HG03196 (cell line): ENCODE results near the gene LRP1B.

Experiments used
- ATAC-seq: cut with Tn5 transposase; IDR thresholded peaks from one replicate; pipeline ENCODE4 v1.9.1; 2021; ENCODE audit not compliant: unreplicated experiment

LRP1B gene

DNA sequence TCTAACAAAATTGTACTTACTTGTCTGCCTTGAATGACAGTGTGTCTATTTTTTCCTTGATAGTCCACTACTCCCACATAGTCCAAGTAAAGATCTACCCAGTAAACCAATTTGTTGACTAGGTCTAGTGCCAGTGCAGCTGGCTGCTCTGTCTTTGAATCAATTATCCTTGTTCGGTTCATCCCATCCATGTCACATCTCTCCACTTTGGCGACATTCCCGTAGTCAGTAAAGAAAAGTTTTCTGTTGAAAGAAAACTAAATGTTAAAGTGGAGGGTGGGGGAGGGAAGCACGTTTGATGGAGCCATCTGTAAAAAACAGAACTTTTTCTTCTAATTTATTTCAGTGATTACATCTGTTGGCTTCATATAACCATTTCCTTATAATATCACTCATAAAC is 1068.8 kb downstream of the LRP1B start:
- ATAC-seq, result no peak

DNA sequence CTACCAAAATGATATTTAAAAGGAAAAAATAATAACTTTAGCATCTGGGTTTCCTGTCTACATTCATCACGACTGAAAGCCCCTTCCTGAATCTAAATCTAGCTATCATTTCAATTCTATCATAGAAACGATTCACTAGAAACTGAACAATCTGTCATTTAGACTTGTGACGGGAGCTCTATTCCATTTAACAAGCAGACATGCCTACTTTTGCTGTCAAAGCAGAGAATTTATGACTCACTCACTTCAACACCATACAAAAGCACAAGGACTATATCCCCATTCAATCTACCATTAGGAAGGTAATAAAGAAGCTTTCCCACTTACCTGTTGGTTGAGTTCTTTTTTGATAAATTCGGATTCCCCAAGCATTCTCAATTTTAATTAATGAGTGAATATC is 1072.3 kb downstream of the LRP1B start:
- no peak for ATAC-seq

DNA sequence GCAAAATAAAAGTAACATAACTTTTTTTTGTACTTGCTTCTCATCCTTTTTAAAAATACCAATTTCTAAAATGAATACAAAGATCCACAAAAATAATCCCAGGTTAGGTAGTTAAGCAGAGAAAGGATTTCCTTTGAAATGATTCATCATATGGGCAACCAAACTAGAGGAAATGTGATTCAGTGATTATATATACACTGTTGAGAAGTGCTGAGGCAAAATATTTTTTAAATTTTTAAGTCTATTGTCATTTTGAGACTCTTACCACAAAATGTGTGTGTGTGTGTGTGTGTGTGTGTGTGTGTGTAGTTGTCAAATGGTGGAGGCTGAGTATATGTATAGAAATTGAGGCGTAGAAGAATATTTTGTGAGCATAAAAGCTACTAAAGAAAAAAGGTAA is 1075.3 kb downstream of the LRP1B start:
- ATAC-seq, result no peak

DNA sequence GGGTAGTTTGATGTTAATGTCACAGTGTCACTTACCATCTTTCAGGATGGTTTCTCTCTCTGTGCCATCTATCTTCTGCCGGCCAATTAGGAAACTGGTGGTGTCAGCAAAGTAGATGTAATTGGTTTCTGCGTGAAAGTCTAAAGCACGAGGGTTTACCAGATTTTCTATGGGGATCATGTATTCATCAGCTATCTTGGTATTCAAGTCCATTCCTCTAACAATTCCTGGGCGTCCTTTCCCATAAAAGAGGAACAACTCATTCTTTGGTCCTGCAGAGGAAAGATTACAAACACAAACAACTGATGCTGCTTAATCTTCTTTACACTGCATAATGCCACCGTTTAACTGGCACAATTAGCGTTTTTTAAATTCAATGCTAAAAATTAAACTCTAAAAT is 1081.9 kb downstream of the LRP1B start:
- ATAC-seq, result no peak

DNA sequence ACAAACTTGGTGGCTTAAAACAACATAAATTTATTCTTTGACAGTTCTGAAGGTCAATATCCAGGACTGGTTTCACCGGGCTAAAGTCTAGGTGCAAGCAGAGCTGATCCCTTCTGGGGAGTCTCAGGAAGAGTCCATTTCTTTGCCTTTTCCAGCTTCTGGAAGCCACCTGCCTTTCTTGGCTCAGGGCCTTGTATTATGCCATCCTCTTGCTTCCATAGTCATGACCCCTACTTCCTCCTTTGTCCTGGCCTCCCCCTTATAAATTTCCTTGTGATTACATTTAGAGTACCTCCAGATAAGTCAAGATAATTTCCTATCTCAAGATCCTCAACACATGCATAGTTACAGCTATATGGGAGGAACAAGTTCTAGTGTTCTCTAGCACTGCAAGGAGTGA is 1089.5 kb downstream of the LRP1B start:
- ATAC-seq, result no peak

DNA sequence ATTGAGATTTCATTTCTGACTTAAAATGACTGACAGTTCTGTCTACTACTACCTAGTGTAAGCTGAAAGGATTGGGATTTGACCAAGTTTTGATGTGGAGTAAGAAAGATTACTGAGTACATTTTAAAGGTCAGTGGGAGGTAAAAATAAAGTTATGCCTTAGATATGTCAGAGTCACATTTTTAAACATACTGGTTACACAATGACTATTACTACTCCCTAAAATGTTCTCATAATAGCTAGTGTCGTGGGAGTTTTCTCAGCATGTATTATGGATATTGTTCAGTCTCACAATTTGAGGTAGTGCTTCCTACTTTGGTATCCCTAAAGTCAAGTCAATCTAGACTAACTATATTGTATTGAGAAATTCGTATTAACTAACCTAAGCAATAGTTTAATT is 1092.5 kb downstream of the LRP1B start:
- ATAC-seq, result no peak

DNA sequence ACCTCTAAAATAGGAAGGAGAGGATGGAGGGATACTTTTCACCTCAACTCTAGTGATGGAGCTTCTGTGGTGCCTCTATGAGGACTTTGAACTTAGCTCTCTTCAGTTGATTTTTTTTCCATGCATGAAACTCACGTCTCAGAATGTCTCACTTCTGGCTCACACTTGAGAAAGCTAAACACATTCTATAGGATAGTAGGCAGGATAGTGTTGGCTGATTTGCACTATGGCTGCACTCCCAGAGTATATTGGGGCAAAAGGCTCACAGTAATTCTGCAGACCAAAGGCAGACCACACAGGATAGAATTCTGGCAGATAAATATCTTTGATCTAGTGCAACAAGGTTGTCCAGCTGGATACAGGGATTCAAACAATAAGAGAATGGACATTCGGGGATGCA is 1093.5 kb downstream of the LRP1B start:
- no peak for ATAC-seq

DNA sequence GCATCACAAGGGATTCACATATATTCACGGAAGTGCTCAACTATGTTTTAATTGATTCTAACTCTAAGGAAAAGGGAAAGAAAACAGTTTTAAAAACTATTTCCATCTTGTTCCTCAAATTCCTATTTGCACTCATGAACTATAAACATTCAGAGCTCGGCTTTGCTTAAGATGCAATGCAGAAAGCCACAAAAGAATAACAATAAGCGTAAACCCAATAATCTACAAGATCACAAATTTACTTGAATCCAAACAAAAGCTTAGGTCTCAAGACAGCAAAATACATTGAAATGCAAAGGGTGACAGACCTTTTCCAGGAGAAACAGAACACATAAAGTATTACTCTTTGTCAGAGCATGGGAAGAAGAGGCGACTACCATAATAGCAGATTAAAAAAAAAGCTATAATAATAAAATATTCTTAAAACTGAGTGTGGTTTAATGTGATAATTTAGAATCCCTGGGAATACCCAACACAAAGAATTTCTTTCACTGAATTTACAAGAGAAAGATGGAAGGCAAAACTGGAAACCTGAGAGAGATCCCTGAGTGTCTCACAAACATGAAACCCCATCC is 1094.9 kb downstream of the LRP1B start:
- no peak for ATAC-seq

DNA sequence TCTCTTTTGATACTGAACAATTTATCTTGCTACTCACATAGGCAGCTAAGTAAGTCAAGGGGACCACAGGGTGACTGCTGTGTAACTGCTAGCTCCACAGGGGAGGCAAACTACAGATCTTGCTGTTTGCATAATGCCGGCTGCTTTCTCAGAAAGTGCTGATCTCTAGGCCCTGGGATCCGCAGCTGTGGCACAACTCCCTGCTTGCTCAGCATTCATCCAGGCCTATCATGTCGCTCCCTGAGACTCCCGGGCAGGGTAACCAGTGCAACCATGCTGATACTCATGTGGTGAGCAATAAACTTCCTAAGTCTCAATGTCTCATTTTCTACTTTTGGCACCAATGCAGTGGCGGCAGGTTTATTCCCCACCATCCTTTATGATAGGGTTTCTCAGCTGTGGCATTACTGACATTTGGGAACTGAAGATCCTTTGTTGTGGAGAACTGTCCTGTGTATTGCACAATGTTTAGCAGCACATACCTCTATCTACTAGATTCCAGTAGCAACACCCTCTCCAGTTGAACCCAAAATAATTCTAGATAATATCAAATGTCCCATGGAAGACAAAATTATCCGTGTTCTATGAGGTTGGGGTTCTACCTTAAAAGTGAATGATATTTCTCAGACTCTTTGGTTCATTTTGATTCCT is 1101.3 kb downstream of the LRP1B start:
- no peak for ATAC-seq

DNA sequence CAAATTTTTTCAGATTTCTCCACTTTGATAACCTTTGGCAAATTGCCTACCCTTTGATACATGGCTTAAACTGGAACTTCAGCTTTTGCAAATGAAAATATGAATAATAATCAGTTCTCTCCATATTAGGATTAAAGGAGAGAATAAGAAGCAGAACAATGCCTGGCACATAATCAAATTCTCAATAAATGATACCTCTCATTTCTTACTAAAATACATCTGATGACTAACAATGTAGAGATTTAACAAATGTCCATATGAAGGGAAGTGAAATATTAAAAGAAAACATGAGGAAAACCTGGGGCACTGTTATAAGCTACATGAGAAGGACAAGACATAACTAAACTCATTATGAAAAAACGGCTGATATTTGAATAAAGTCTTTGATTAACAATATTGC is 1103.6 kb downstream of the LRP1B start:
- no peak for ATAC-seq

DNA sequence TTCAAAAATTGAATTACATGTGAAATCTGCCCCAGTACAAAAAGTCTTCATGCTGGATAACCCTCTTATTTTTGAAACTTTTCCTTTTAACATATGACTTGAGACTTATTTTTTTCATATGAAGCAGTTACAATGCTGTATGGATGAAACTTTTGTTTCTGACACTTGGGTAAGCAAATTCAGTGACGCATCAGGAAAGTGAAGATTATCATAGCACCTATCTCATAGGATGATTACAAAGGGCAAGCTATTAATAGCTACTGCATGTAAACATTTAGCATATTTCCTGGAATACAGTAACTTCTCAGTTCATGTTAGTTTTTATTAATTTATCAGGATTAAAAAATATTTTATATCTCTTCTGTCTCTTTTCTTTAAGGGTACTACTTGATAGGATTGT is 1109.2 kb downstream of the LRP1B start:
- ATAC-seq, result no peak

DNA sequence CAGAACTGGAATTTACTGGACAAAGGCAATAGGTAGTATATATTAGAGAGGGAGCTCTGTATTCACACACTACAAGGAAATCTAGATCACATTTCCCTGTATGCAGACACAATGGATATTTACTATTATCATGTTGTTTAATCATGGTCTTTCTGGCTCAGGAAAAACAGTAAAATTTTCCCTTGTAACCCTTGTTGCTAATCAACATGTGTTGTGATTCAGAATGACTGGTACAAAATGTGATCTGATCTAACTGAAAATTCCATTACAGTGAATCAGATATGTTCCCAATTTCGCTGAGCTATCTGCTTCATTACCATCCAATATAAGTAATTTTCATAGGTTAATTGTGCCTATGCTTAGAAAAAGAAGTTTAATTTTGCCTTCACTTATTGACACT is 1109.7 kb downstream of the LRP1B start:
- ATAC-seq, result no peak

DNA sequence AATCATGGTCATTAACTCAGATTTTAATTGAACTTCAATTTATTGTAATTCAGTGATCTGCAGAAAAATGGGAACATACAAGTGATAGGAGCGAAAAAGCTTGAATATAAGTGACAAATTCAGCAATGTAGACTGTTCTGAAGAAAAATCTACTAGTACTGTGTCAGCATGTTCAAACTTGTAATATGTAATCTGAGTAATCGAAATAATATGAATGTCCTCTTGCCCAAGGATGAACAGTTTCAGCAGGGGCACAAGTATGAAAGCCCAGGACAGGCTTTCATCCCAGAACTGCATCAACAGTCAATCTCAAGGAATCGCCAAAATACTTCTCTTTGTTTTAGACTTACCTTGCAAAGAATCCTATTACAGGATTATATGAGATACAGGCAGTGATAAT is 1110.5 kb downstream of the LRP1B start:
- no peak for ATAC-seq

DNA sequence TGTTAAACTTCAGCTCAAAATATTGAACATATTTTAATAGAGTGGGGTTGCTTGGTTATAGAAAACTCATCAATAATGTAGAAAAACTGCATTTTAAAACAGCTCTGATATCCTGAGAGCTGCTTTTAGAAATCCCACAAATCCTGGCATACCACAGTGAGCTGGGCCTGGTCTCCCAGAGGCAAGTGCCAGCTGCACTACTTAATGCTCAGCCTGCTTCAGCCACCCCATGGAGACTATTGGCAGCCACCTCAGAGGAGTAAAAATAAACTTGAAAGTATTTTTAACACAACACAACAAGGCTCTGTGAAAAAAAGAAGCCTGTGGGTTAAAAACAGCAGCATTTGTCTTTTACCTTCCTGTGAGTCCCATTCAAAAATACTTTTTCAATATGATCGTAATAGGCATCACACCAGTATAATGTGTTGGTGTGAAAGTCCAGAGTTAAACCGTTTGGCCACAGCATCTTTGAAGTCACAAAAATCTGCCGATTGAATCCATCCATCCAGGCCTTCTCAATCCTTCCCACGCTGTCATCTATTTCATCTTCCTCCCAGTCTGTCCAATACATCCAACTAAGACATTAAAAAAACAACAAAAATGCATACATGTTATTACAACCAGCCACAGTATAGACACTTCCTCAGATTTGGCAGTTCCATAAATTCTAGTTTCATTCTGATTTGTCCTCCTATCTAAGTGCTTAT is 1115.3 kb downstream of the LRP1B start:
- ATAC-seq, result no peak

DNA sequence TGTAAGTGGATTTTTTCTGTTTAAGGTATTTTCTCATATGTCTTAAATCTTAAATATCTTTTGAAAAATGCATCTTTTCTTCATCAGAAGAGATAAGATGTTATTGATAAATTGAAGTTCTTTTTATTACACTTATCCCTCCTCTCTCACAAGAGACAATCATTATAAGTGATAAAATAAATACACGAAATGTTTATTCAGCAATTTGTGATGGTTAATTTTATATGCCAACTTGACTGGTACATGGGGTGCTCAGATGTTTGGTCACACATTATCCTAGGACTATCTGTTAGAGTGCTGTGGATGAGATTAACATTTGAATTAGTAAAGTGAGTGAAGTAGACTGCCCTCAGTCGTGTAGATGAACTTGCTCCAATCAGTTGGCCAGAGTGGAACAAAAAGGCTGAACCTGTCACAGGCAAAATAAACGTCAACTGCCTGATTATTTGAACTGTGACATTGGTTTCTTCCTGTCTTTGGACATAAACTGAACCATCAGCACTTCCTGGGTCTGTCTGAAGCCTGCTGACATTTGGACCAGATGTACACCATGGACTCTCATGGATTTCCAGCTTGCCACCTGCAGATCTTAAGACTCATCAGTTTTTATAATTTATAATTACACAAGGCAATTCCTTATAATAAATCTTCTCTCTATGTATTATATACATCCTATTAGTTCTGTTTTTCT is 1126.7 kb downstream of the LRP1B start:
- ATAC-seq, result no peak

DNA sequence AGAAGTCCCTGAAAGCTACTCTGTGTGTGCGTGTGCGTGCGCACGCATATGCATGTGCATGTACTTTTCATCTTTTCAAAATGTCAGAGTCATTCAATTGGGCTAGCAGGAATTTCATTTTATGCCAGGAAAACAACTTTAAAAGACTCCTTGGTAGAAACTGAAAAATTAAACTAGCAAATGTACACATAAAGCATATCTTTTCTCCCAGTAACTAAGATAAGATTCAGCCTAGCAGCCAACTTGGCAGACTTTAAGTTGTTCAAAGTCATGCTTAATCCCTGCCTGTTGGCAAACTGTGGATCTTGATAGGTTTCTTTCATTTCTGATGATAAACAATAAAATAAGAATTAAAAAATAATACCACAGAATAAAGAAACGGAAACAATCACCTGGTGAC is 1129.1 kb downstream of the LRP1B start:
- no peak for ATAC-seq

DNA sequence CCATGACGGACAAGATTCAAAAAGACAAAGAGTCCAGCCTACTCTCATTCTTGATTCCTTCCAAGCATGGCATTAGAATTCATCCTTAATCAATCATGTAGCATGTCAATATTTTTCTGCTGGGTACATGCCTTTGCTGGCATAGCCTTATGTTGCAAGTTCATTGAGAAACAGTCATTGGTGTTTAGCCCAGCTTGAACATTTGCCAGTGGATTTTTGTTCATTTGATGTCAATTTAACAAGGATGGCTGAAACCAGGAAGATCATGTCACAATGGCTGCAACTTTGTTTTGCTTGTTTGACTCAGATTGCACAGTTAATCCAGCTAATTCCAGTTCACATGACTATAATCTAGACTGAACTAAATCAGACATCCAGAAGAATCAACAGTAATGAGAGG is 1132.2 kb downstream of the LRP1B start:
- ATAC-seq, result no peak

DNA sequence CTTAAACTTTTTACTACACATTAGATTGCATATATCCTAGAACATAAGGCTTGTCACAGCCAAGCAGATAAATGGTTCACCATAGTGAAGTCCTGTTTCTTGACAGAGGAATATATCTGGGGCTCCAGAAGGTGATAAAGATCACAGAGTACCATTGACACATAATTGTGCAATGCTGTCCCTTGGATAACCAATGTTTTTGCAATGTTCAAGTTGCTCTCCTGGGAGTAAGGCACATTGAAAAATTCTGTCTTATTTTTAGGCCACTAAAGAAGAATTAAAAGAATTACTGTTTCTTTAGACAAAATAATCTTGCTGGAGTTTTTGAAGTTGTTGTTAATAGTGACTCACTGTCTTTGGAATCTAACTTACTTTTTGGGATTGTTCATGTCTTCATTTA is 1132.8 kb downstream of the LRP1B start:
- no peak for ATAC-seq

DNA sequence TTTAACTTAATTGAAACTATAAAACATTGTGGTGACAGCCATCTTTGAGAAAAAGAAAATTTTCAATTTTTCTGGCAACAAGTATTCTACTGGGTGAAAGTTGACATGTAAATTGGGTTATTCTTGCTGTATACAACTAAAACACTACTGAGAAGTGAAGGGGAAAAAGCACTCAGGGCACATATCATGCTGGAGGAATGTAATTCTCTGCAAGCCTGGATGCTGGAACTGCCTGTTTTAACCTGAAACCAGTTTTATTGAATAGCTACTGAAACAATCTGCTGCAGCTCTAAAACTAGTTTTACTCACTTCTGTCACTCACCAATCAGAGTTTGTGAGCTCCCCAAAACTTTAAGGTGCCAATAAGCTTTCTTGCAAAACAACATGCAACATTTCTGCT is 1136.0 kb downstream of the LRP1B start:
- ATAC-seq, result no peak

DNA sequence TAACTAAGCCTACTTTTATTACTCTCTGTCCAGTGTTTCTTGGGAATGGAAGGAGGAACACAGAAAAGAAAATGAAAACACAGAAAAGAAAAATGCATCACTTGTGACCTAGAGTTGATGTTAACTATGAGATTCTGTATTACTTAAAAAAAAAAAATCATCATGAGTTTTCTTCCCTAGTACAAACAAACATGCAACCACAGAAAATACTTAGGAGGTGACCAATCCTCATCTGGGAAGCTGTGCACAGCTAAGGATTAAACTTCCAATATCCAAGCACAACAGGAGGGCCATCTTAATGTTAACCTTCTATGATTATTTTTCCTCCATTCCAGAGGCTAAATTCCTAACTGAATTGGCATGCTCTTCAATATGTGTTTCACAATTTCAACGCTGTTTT is 1140.4 kb downstream of the LRP1B start:
- ATAC-seq, result no peak

DNA sequence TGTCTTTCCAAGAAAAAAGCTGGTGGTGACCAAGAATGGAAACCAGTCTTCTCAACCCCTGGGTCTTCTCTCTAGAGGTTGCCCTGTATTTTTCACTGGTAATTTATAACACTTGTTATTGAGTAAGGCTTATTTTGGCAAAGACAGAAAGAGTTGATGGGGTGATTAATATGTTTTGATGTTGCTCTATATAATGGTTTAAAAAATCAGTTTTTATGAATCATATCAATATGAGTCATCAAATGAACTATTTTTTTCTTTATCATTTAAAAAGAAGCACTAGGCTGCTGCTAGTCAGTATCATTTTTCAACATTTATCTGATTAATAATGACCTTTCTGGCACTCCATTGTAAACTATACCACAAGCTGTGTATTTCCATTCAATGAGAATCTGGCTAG is 1142.2 kb downstream of the LRP1B start:
- ATAC-seq, result no peak

DNA sequence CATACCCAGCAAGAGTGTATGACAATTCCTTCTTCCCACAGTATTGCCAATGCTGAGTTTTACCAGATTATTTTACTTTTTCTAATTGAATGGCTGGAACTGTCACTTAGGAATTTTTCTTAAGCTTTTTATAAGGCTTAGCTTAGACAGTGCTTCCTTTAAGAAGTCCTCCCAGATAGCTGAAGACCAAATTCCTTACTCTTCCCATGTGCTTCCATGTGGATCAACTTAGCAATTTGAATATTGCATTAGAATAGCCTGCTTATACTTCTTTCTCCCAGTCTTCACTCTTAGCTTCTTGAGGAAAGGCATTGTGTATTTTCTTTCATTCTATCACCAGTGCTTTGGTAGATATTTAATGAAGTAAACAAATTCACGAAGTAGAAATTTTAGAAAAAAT is 1144.4 kb downstream of the LRP1B start:
- no peak for ATAC-seq
